WTC11 (cell line): Measurements from ENCODE around the gene TOR3A. TPM values are rescaled to one million over a fixed set of nuclear protein-coding genes. Genes with fewer than 3 reads are reported as not detected.
A peak's percentile ranks its signal among the peaks of the same experiment; 100 is the strongest.

Source experiments
- ATAC-seq: fragments of 200-7000 bp; cut with Tn5 transposase; 2 replicates; pipeline ENCODE4 v1.10.0; 2021; ENCODE audit warnings: mild to moderate bottlenecking, moderate library complexity
- CTCF ChIA-PET: fragments of 300-600 bp; sonication (Branson Sonifier 250); formaldehyde crosslinking; loops from one replicate; lab custom pipeline; 2021; ENCODE audit warnings: antibody characterized with exemption; lab: Charles Lee
- POLR2A ChIA-PET: fragments of 350-600 bp; sonication (Branson Sonifier 250); formaldehyde crosslinking; loops from one replicate; lab custom pipeline; 2021; ENCODE audit warnings: antibody characterized with exemption; lab: Charles Lee
- DNase-seq: peaks from one replicate; pipeline ENCODE4 v3.0.0; 2021; ENCODE audit warnings: low spot score
- H3K27ac Mint-ChIP-seq: 2 replicates; pipeline ENCODE4 v1.8.0; 2021; ENCODE audit warnings: mixed read lengths
- H3K27me3 Mint-ChIP-seq: 2 replicates; pipeline ENCODE4 v1.8.0; 2021; ENCODE audit warnings: low read depth, mild to moderate bottlenecking, moderate library complexity, mixed read lengths
- H3K36me3 Mint-ChIP-seq: 2 replicates; pipeline ENCODE4 v1.8.0; 2021; ENCODE audit warnings: mixed read lengths
- H3K4me1 Mint-ChIP-seq: 2 replicates; pipeline ENCODE4 v1.8.0; 2022; ENCODE audit warnings: mixed read lengths
- H3K4me3 Mint-ChIP-seq: 2 replicates; pipeline ENCODE4 v1.8.0; 2021; ENCODE audit warnings: mild to moderate bottlenecking, moderate library complexity, mixed read lengths
- H3K9me3 Mint-ChIP-seq: 2 replicates; pipeline ENCODE4 v1.8.0; 2021; ENCODE audit warnings: mixed read lengths
- EMX1 ChIP-seq: fragments of 250-450 bp; sonication (Bioruptor Pico); IDR thresholded peaks from 2 replicates; pipeline ENCODE4 v1.8.0; 2021; ENCODE audit warnings: mild to moderate bottlenecking
- FOXJ3 ChIP-seq: sonication (generic); formaldehyde crosslinking; IDR thresholded peaks from 2 replicates; pipeline ENCODE4 v1.9.0; 2021; ENCODE audit warnings: missing genetic modification reagents, mild to moderate bottlenecking, borderline replicate concordance
- FOXK1 ChIP-seq: sonication (generic); formaldehyde crosslinking; IDR thresholded peaks from 2 replicates; pipeline ENCODE4 v1.8.0; 2022; ENCODE audit warnings: mild to moderate bottlenecking, moderate library complexity, missing genetic modification reagents
- FOXP1 ChIP-seq: sonication (generic); formaldehyde crosslinking; IDR thresholded peaks from 2 replicates; pipeline ENCODE4 v1.8.0; 2022; ENCODE audit warnings: missing genetic modification reagents, mild to moderate bottlenecking, moderate library complexity, borderline replicate concordance
- GABPB1 ChIP-seq: sonication (generic); formaldehyde crosslinking; IDR thresholded peaks from 2 replicates; pipeline ENCODE4 v1.8.1; 2023; ENCODE audit warnings: mild to moderate bottlenecking, missing genetic modification reagents
- GRHL2 ChIP-seq: fragments of 250-450 bp; sonication (Bioruptor Pico); IDR thresholded peaks from 2 replicates; pipeline ENCODE4 v1.8.0; 2022; ENCODE audit warnings: mild to moderate bottlenecking, moderate library complexity; ENCODE audit not compliant: insufficient replicate concordance, severe bottlenecking
- GTF2I ChIP-seq: fragments of 250-450 bp; sonication (Bioruptor Pico); conservative IDR thresholded peaks from 2 replicates; pipeline ENCODE4 v1.4.0; 2021; ENCODE audit warnings: mild to moderate bottlenecking
- HMGA2 ChIP-seq: fragments of 250-450 bp; sonication (Bioruptor Pico); IDR thresholded peaks from 2 replicates; pipeline ENCODE4 v1.4.0; 2021; ENCODE audit warnings: mild to moderate bottlenecking, moderate library complexity
- MXD4 ChIP-seq: fragments of 250-450 bp; sonication (Bioruptor Pico); IDR thresholded peaks from 2 replicates; pipeline ENCODE4 v1.8.0; 2021; ENCODE audit warnings: mild to moderate bottlenecking, moderate library complexity, borderline replicate concordance
- NFE2L1 ChIP-seq: sonication (generic); formaldehyde crosslinking; IDR thresholded peaks from 2 replicates; pipeline ENCODE4 v1.8.1; 2023; ENCODE audit warnings: missing genetic modification reagents
- NFYB ChIP-seq: sonication (generic); formaldehyde crosslinking; conservative IDR thresholded peaks from 2 replicates; pipeline ENCODE4 v1.8.0; 2022; ENCODE audit warnings: low read depth, missing genetic modification reagents
- PRRX2 ChIP-seq: fragments of 250-450 bp; sonication (Bioruptor Pico); IDR thresholded peaks from 2 replicates; pipeline ENCODE4 v1.8.0; 2021; ENCODE audit warnings: mild to moderate bottlenecking
- RELA ChIP-seq: sonication (generic); formaldehyde crosslinking; IDR thresholded peaks from 2 replicates; pipeline ENCODE4 v1.8.1; 2022; ENCODE audit warnings: missing genetic modification reagents, mild to moderate bottlenecking, borderline replicate concordance
- SMAD3 ChIP-seq: sonication (generic); formaldehyde crosslinking; IDR thresholded peaks from 2 replicates; pipeline ENCODE4 v1.8.0; 2022; ENCODE audit warnings: missing genetic modification reagents, mild to moderate bottlenecking, borderline replicate concordance
- SMAD4 ChIP-seq: sonication (generic); formaldehyde crosslinking; IDR thresholded peaks from 2 replicates; pipeline ENCODE4 v1.8.0; 2022; ENCODE audit warnings: mild to moderate bottlenecking, missing genetic modification reagents
- SP1 ChIP-seq: sonication (generic); formaldehyde crosslinking; conservative IDR thresholded peaks from 2 replicates; pipeline ENCODE4 v1.8.1; 2022; ENCODE audit warnings: missing genetic modification reagents
- ZMAT4 ChIP-seq: fragments of 250-450 bp; sonication (Bioruptor Pico); IDR thresholded peaks from 2 replicates; pipeline ENCODE4 v1.9.0; 2021; ENCODE audit warnings: mild to moderate bottlenecking
- ZNF138 ChIP-seq: sonication (generic); formaldehyde crosslinking; conservative IDR thresholded peaks from 2 replicates; pipeline ENCODE4 v1.8.1; 2022; ENCODE audit warnings: mild to moderate bottlenecking, moderate library complexity, missing genetic modification reagents
- ZNF671 ChIP-seq: fragments of 250-450 bp; sonication (Bioruptor Pico); IDR thresholded peaks from 2 replicates; pipeline ENCODE4 v1.8.0; 2021; ENCODE audit warnings: mild to moderate bottlenecking
- total RNA-seq: library from RNA; stranded (reverse); gene quantifications from 3 replicates; pipeline ENCODE4 v1.2.3, GENCODE V29; 2021
- TF ChIP-seq, protein P1 (sequence below): fragments of 250-450 bp; sonication (Bioruptor Pico); IDR thresholded peaks from 2 replicates; pipeline ENCODE4 v1.8.0; 2021; ENCODE audit warnings: mild to moderate bottlenecking
- TF ChIP-seq, protein P2 (sequence below): fragments of 250-450 bp; sonication (Bioruptor Pico); IDR thresholded peaks from 2 replicates; pipeline ENCODE4 v1.9.0; 2021; ENCODE audit warnings: moderate library complexity, mild to moderate bottlenecking, inconsistent platforms, borderline replicate concordance
- TF ChIP-seq, protein P3 (sequence below): sonication (generic); formaldehyde crosslinking; IDR thresholded peaks from 2 replicates; pipeline ENCODE4 v1.8.1; 2023; ENCODE audit warnings: mild to moderate bottlenecking, missing genetic modification reagents, moderate library complexity
- TF ChIP-seq, protein P4 (sequence below): sonication (generic); formaldehyde crosslinking; IDR thresholded peaks from 2 replicates; pipeline ENCODE4 v1.8.0; 2022; ENCODE audit warnings: mild to moderate bottlenecking, missing genetic modification reagents

The TOR3A gene
- total RNA-seq, 1 experiment from 2014 or later: 20.5 TPM

DNA sequence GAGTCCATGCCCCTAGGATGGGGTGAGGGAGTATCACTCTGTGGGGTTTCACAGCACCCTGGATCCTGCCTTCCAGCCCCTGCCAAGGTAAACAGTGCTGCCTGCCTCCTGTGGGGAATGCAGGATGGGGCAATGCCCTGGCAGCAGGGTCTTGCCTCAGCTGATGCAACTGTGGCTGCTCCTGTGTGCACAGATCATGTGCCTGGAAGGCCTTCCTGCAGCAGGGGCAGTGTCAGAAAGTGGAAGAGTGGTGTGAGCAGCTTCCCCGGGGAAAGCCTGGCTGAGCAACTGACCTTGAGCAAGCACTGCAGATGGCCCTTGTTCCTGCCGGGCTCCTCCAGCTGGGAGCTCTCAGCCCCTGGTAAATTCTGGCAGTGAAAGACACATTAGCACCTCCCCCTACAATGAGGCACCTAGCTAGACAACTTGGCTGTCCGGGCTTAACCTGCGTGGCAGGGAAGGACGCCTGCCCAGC lies 9.9 kb downstream of the TOR3A start:
- no peak overlapping the region for H3K27ac Mint-ChIP-seq
- CTCF ChIA-PET: no interaction called here
- POLR2A ChIA-PET: no interaction called here
- no peak for DNase-seq
- H3K9me3 Mint-ChIP-seq: no peaks in the 10 kb centered on the region
- H3K4me3 Mint-ChIP-seq: no peak overlapping the region
- H3K4me1 Mint-ChIP-seq: peaks cover 30% of the 10 kb centered on the region
- TF ChIP-seq, protein P1, sequence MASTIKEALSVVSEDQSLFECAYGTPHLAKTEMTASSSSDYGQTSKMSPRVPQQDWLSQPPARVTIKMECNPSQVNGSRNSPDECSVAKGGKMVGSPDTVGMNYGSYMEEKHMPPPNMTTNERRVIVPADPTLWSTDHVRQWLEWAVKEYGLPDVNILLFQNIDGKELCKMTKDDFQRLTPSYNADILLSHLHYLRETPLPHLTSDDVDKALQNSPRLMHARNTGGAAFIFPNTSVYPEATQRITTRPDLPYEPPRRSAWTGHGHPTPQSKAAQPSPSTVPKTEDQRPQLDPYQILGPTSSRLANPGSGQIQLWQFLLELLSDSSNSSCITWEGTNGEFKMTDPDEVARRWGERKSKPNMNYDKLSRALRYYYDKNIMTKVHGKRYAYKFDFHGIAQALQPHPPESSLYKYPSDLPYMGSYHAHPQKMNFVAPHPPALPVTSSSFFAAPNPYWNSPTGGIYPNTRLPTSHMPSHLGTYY (CRISPR knock-in tag): no peak
- TF ChIP-seq FOXJ3 (CRISPR knock-in tag): no peak
- no peak for TF ChIP-seq NFE2L1 (CRISPR knock-in tag)
- TF ChIP-seq GTF2I (CRISPR knock-in tag): no peak
- TF ChIP-seq GABPB1 (CRISPR knock-in tag): peak; percentile 100
- ATAC-seq: no peak
- no peaks in the 10 kb centered on the region for H3K27me3 Mint-ChIP-seq
- H3K36me3 Mint-ChIP-seq: peaks cover 44% of the 10 kb centered on the region

- TF ChIP-seq SMAD3 (CRISPR knock-in tag) (no peak), RELA (CRISPR knock-in tag) (no peak), FOXP1 (CRISPR knock-in tag) (no peak), SMAD4 (CRISPR knock-in tag) (no peak), ZMAT4 (no peak), MXD4 (CRISPR knock-in tag) (no peak), FOXJ3 (CRISPR knock-in tag) (no peak)
Measured at GRCh38 chr1:179092896-179093461, 11.1 kb downstream of the TOR3A start.

GRCh38 chr1:179094818-179095217 lies 12.9 kb downstream of the TOR3A start:
- H3K27ac Mint-ChIP-seq: peak overlapping the region; percentile 6; the same call in 1 of the 2 replicates
- peaks cover 54% of the 10 kb centered on the region for H3K36me3 Mint-ChIP-seq

More at GRCh38 chr1:179092896-179093461, 11.1 kb downstream of the TOR3A start:
- DNase-seq: no peak
- H3K27ac Mint-ChIP-seq: 0 out of 2 replicates have a peak overlapping the region, but pooled peaks have one; percentile 1
- H3K36me3 Mint-ChIP-seq: peaks cover 47% of the 10 kb centered on the region
- ChIA-PET CTCF (interaction anchor here (0.7 to 2.0 kb wide), 2 partner anchors 11 to 12 kb away, joined by 3 to 6 read pairs; no protein-coding TSS in a partner anchor), POLR2A (no interaction called here)
- H3K4me1 Mint-ChIP-seq: peaks cover 19% of the 10 kb centered on the region
- no peaks in the 10 kb centered on the region for H3K27me3 Mint-ChIP-seq
- H3K4me3 Mint-ChIP-seq: no peak overlapping the region
- no peak for ATAC-seq
- H3K9me3 Mint-ChIP-seq: no peaks in the 10 kb centered on the region

DNA sequence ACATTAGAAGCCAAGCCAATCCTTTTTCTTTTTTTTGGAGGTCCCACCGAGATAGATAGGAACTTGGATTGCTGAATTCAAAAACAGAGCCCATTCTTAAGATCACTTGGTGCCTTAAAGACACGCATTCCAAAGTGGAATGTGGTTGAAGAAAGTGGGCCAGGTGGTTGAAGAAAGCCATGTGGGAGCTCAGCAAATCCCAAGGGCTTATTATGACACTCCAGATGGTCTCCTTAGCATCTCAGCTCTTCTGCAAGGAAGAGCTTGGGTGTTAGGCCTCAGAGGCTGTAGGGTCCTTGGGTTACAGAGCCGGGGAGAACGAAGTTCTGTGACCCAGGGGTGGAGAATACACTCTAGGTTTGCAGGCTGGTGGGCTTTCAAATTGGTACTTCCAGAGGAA lies 13.5 kb downstream of the TOR3A start:
- TF ChIP-seq ZNF671 (no peak), PRRX2 (no peak), FOXK1 (CRISPR knock-in tag) (no peak), RELA (CRISPR knock-in tag) (no peak), HMGA2 (CRISPR knock-in tag) (no peak), GRHL2 (no peak), SP1 (no peak), ZNF138 (no peak)
- TF ChIP-seq, protein P2, sequence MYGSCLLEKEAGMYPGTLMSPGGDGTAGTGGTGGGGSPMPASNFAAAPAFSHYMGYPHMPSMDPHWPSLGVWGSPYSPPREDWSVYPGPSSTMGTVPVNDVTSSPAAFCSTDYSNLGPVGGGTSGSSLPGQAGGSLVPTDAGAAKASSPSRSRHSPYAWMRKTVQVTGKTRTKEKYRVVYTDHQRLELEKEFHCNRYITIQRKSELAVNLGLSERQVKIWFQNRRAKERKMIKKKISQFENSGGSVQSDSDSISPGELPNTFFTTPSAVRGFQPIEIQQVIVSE: no peak
- TF ChIP-seq, protein P3, sequence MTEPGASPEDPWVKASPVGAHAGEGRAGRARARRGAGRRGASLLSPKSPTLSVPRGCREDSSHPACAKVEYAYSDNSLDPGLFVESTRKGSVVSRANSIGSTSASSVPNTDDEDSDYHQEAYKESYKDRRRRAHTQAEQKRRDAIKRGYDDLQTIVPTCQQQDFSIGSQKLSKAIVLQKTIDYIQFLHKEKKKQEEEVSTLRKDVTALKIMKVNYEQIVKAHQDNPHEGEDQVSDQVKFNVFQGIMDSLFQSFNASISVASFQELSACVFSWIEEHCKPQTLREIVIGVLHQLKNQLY (CRISPR knock-in tag): no peak
- TF ChIP-seq, protein P4, sequence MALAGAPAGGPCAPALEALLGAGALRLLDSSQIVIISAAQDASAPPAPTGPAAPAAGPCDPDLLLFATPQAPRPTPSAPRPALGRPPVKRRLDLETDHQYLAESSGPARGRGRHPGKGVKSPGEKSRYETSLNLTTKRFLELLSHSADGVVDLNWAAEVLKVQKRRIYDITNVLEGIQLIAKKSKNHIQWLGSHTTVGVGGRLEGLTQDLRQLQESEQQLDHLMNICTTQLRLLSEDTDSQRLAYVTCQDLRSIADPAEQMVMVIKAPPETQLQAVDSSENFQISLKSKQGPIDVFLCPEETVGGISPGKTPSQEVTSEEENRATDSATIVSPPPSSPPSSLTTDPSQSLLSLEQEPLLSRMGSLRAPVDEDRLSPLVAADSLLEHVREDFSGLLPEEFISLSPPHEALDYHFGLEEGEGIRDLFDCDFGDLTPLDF: no peak
- DNase-seq (no peak), ATAC-seq (no peak)
- Mint-ChIP-seq H3K36me3 (peaks cover 55% of the 10 kb centered on the region), H3K4me1 (peaks cover 11% of the 10 kb centered on the region), H3K27me3 (no peaks in the 10 kb centered on the region), H3K4me3 (no peak overlapping the region), H3K9me3 (no peaks in the 10 kb centered on the region), H3K27ac (no peak overlapping the region)
- ChIA-PET CTCF (no interaction called here), POLR2A (no interaction called here)

More at GRCh38 chr1:179094818-179095217, 12.9 kb downstream of the TOR3A start:
- ATAC-seq (no peak), DNase-seq (no peak)
- CTCF ChIA-PET: no interaction called here
- H3K4me1 Mint-ChIP-seq: peaks cover 11% of the 10 kb centered on the region
- no peaks in the 10 kb centered on the region for H3K9me3 Mint-ChIP-seq
- H3K4me3 Mint-ChIP-seq: no peak overlapping the region
- TF ChIP-seq EMX1 (no peak), HMGA2 (CRISPR knock-in tag) (no peak), NFYB (CRISPR knock-in tag) (no peak), RELA (CRISPR knock-in tag) (no peak), NFE2L1 (CRISPR knock-in tag) (no peak)
- POLR2A ChIA-PET: no interaction called here
- no peaks in the 10 kb centered on the region for H3K27me3 Mint-ChIP-seq
